ENCODE results near the gene TBC1D22A. TPM values are rescaled to one million over a fixed set of nuclear protein-coding genes. Genes with fewer than 3 reads are reported as not detected.
A peak's percentile ranks its signal among the peaks of the same experiment; 100 is the strongest.

Gene TBC1D22A
- total and polyA plus RNA-seq, 2 donors (not counting 3 experiments of a cell fraction or from before 2014, with no cell fraction given) = 26.1 to 32.4 TPM

DNA sequence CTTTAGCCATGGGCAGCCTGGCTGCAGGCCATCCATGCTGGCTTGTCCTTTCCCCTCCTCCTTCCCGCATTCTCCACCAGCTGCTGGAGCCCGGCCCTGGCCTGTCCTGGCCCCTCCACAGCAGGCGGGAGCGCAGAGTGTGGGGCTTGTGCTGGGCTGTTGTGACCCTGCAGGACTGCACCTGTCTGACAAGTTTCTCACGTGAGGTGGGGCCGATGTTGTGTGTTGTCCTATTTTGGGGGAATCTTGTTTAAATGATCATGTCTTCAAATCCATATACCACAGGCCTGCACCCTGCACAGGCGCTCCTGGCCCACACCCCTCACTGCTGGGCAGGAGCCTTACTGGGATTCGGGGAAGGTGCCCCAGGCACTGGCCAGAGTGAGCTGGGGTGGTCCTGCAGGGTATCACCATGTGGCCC lies 30.4 kb downstream of the TBC1D22A start:
- POLR2A ChIA-PET = interaction anchor here (1.1 kb wide), 1 partner anchor 31 kb away, joined by 5 read pairs; the partner anchor contains the start of gene TBC1D22A
- peaks cover 2% of the 10 kb centered on the region for H3K79me2 ChIP-seq (ENCODE audit: control insufficient read depth, insufficient read depth, low read length)
- H3K4me1 ChIP-seq (ENCODE audit: control insufficient read depth, extremely low read depth, insufficient read depth, low read length) = peaks cover 25% of the 10 kb centered on the region
- DNase-seq (ENCODE audit: low read depth, low spot score) (no peak), FAIRE-seq (no peak)
- H3K36me3 ChIP-seq (ENCODE audit: control insufficient read depth in 2 of 2, extremely low read depth in 1 of 2, insufficient read depth in 2 of 2, low read length in 2 of 2) = peaks cover 0 to 16% of the 10 kb centered on the region in 2 experiments
- H2AFZ ChIP-seq (ENCODE audit: low read depth, low read length) = peak overlapping the region; percentile 76
- no peaks in the 10 kb centered on the region for H4K20me1 ChIP-seq (replicated peaks; ENCODE audit: control insufficient read depth, extremely low read depth, insufficient read depth, low read length)
- intact Hi-C loops (cut with micrococcal nuclease) = loop anchor here (1.0 to 10.0 kb wide), 3 partner anchors 31 to 1692 kb away; partner anchors contain the start of gene TBC1D22A
- H3K9ac ChIP-seq (replicated peaks; ENCODE audit: extremely low read depth, insufficient read depth, low read length) = peak overlapping the region; percentile 42
- dilution Hi-C loops (cut with MboI; ENCODE audit: extremely low pct_ligation_motif_present, low sequenced_read_pairs) = no loop called here
- H3K27ac ChIP-seq (ENCODE audit: insufficient read depth, low read depth, low read length) = peak overlapping the region; percentile 76
- H3K27me3 ChIP-seq (ENCODE audit: control insufficient read depth in 2 of 2, insufficient read depth in 2 of 2, low read length in 2 of 2) = no peaks in the 10 kb centered on the region
- no peak overlapping the region for H3K4me3 ChIP-seq (replicated peaks in 1 of 3; ENCODE audit: insufficient read depth in 1 of 3, low read depth in 1 of 3, low read length in 3 of 3)
- H3K9me3 ChIP-seq (replicated peaks; ENCODE audit: control insufficient read depth, insufficient read depth, low read length) = no peaks in the 10 kb centered on the region
- no TSS peak for BruUV-seq (replicated peaks)
- TF ChIP-seq, protein P1, sequence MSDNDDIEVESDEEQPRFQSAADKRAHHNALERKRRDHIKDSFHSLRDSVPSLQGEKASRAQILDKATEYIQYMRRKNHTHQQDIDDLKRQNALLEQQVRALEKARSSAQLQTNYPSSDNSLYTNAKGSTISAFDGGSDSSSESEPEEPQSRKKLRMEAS (IDR thresholded peaks at IDR 0.05; ENCODE audit: insufficient read depth, insufficient read length) = no peak
- TF ChIP-seq POLR2A (IDR thresholded peaks at IDR 0.05; ENCODE audit: low read depth, low read length) = peak; percentile 9
- CTCF ChIA-PET = interaction anchor here (0.9 to 5.1 kb wide), 4 partner anchors 10 to 230 kb away, joined by 3 to 36 read pairs (median 10); partner anchors contain the start of gene TBC1D22A
- H3K9me1 ChIP-seq (replicated peaks; ENCODE audit: control insufficient read depth, extremely low read depth, insufficient read depth, low read length) = no peaks in the 10 kb centered on the region
- peak overlapping the region; percentile 61 for H3K4me2 ChIP-seq (ENCODE audit: insufficient read depth, low read length)

DNA sequence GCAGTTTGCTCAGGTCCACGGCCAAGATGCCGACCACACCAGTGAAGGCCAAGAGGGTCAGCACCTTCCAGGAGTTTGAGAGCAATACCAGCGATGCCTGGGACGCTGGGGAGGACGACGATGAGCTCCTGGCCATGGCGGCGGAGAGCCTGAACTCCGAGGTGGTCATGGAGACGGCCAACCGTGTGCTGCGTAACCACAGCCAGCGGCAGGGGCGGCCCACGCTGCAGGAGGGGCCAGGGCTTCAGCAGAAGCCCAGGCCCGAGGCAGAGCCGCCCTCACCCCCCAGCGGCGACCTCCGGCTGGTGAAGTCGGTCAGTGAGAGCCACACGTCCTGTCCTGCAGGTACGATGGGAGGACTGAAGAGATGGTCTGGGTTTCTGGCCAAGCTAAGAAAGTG lies 31.0 kb downstream of the TBC1D22A start:
- Histone ChIP-seq H3K4me3 (replicated peaks in 1 of 3; ENCODE audit: insufficient read depth in 1 of 3, low read depth in 1 of 3, low read length in 3 of 3) (no peak overlapping the region), H3K4me2 (ENCODE audit: insufficient read depth, low read length) (no peak overlapping the region), H3K4me1 (ENCODE audit: control insufficient read depth, extremely low read depth, insufficient read depth, low read length) (peaks cover 25% of the 10 kb centered on the region), H3K9ac (replicated peaks; ENCODE audit: extremely low read depth, insufficient read depth, low read length) (no peak overlapping the region), H2AFZ (ENCODE audit: low read depth, low read length) (no peak overlapping the region), H4K20me1 (replicated peaks; ENCODE audit: control insufficient read depth, extremely low read depth, insufficient read depth, low read length) (no peaks in the 10 kb centered on the region), H3K79me2 (ENCODE audit: control insufficient read depth, insufficient read depth, low read length) (peaks cover 2% of the 10 kb centered on the region), H3K9me1 (replicated peaks; ENCODE audit: control insufficient read depth, extremely low read depth, insufficient read depth, low read length) (no peaks in the 10 kb centered on the region), H3K9me3 (replicated peaks; ENCODE audit: control insufficient read depth, insufficient read depth, low read length) (no peaks in the 10 kb centered on the region), H3K27ac (ENCODE audit: insufficient read depth, low read depth, low read length) (peak overlapping the region; percentile 76), H3K27me3 (ENCODE audit: control insufficient read depth in 2 of 2, insufficient read depth in 2 of 2, low read length in 2 of 2) (no peaks in the 10 kb centered on the region), H3K36me3 (ENCODE audit: control insufficient read depth in 2 of 2, extremely low read depth in 1 of 2, insufficient read depth in 2 of 2, low read length in 2 of 2) (peaks cover 0 to 16% of the 10 kb centered on the region in 2 experiments)
- CTCF ChIA-PET = interaction anchor here (0.9 to 5.1 kb wide), 5 partner anchors 9 to 230 kb away, joined by 3 to 36 read pairs (median 4); partner anchors contain the start of gene TBC1D22A
- BruUV-seq (replicated peaks) = no TSS peak
- dilution Hi-C loops (cut with MboI; ENCODE audit: extremely low pct_ligation_motif_present, low sequenced_read_pairs) = no loop called here
- POLR2A ChIA-PET = interaction anchor here (1.2 kb wide), 1 partner anchor 31 kb away, joined by 3 read pairs; the partner anchor contains the start of gene TBC1D22A
- DNase-seq (ENCODE audit: low read depth, low spot score) (no peak), FAIRE-seq (no peak)
- TF ChIP-seq POLR2A (IDR thresholded peaks at IDR 0.05; ENCODE audit: low read depth, low read length) = no peak
- no peak for TF ChIP-seq FOS (IDR thresholded peaks at IDR 0.05; ENCODE audit: borderline replicate concordance, insufficient read depth, low read length)
- TF ChIP-seq GATA2 (IDR thresholded peaks at IDR 0.05; ENCODE audit: insufficient read depth, insufficient read length, low read depth, low read length) = no peak
- TF ChIP-seq POLR2AphosphoS5 (IDR thresholded peaks at IDR 0.05; ENCODE audit: insufficient read depth, low read depth, low read length) = no peak
- no peak for TF ChIP-seq JUN (IDR thresholded peaks at IDR 0.05; ENCODE audit: borderline replicate concordance, insufficient read depth, insufficient read length, low read depth)
- TF ChIP-seq, protein P2, sequence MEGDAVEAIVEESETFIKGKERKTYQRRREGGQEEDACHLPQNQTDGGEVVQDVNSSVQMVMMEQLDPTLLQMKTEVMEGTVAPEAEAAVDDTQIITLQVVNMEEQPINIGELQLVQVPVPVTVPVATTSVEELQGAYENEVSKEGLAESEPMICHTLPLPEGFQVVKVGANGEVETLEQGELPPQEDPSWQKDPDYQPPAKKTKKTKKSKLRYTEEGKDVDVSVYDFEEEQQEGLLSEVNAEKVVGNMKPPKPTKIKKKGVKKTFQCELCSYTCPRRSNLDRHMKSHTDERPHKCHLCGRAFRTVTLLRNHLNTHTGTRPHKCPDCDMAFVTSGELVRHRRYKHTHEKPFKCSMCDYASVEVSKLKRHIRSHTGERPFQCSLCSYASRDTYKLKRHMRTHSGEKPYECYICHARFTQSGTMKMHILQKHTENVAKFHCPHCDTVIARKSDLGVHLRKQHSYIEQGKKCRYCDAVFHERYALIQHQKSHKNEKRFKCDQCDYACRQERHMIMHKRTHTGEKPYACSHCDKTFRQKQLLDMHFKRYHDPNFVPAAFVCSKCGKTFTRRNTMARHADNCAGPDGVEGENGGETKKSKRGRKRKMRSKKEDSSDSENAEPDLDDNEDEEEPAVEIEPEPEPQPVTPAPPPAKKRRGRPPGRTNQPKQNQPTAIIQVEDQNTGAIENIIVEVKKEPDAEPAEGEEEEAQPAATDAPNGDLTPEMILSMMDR (IDR thresholded peaks at IDR 0.05; ENCODE audit: extremely low read depth in 1 of 2, insufficient read depth in 1 of 2, low read depth in 1 of 2, low read length in 2 of 2) = no peak
- TF ChIP-seq, protein P1 (IDR thresholded peaks at IDR 0.05; ENCODE audit: insufficient read depth, insufficient read length) = no peak
- no peak for TF ChIP-seq MYC (IDR thresholded peaks at IDR 0.05; ENCODE audit: low read depth, low read length)
- TF ChIP-seq EZH2 (IDR thresholded peaks at IDR 0.05; ENCODE audit: borderline replicate concordance, low read depth, low read length, severe bottlenecking) = no peak
- intact Hi-C loops (cut with micrococcal nuclease) = loop anchor here (10.0 kb wide), 1 partner anchor 1691 kb away; a partner anchor contains a TSS
